ENCODE measurements around the gene ABTB2.
"Not testable (repeated sequence)": the region's sequence is repeated elsewhere in the genome, so short reads cannot be mapped to it uniquely, and the experiment has no call there.

Gene ABTB2

GRCh38 chr11:34266090-34266912 is 91.5 kb downstream of the ABTB2 start:
- DNase-seq (ENCODE audit: low read depth in 3 of 3, low spot score in 1 of 3) = no peak

GRCh38 chr11:34264303-34265110 is 93.3 kb downstream of the ABTB2 start:
- no peak for DNase-seq (ENCODE audit: low read depth in 3 of 3, low spot score in 1 of 3)

GRCh38 chr11:34263441-34264091 is 94.2 kb downstream of the ABTB2 start:
- no peak for DNase-seq (ENCODE audit: low read depth in 3 of 3, low spot score in 1 of 3)

GRCh38 chr11:34262531-34263081 is 95.2 kb downstream of the ABTB2 start:
- DNase-seq (ENCODE audit: low read depth in 3 of 3, low spot score in 1 of 3) = no peak

GRCh38 chr11:34261820-34262219 is 96.0 kb downstream of the ABTB2 start:
- DNase-seq (ENCODE audit: low read depth in 3 of 3, low spot score in 1 of 3) = no peak

GRCh38 chr11:34261095-34261494 is 96.7 kb downstream of the ABTB2 start:
- DNase-seq (ENCODE audit: low read depth in 3 of 3, low spot score in 1 of 3) = no peak

GRCh38 chr11:34260072-34260575 is 97.7 kb downstream of the ABTB2 start:
- no peak for DNase-seq (ENCODE audit: low read depth in 3 of 3, low spot score in 1 of 3)

GRCh38 chr11:34259087-34259486 is 98.7 kb downstream of the ABTB2 start:
- no peak for DNase-seq (ENCODE audit: low read depth in 3 of 3, low spot score in 1 of 3)

- no peak for DNase-seq (ENCODE audit: low read depth in 3 of 3, low spot score in 1 of 3)
Observed at GRCh38 chr11:34256626-34257025, 101.2 kb downstream of the ABTB2 start.

GRCh38 chr11:34256150-34256549 is 101.7 kb downstream of the ABTB2 start:
- DNase-seq (ENCODE audit: low read depth in 3 of 3, low spot score in 1 of 3) = no peak

- no peak for DNase-seq (ENCODE audit: low read depth in 3 of 3, low spot score in 1 of 3)
Observed at GRCh38 chr11:34255101-34255500, 102.7 kb downstream of the ABTB2 start.

GRCh38 chr11:34254011-34254410 is 103.8 kb downstream of the ABTB2 start:
- no peak for DNase-seq (ENCODE audit: low read depth in 3 of 3, low spot score in 1 of 3)

- DNase-seq (ENCODE audit: low read depth in 3 of 3, low spot score in 1 of 3) = no peak
Observed at GRCh38 chr11:34252651-34253050, 105.2 kb downstream of the ABTB2 start.

GRCh38 chr11:34252015-34252414 is 105.8 kb downstream of the ABTB2 start:
- no peak for DNase-seq (ENCODE audit: low read depth in 3 of 3, low spot score in 1 of 3)

- no peak for DNase-seq (ENCODE audit: low read depth in 3 of 3, low spot score in 1 of 3)
Observed at GRCh38 chr11:34251589-34251980, 106.2 kb downstream of the ABTB2 start.

- DNase-seq (ENCODE audit: low read depth in 3 of 3, low spot score in 1 of 3) = peak in 2 of 3 donors; percentile 38 to 41
Observed at GRCh38 chr11:34250732-34251588, 106.8 kb downstream of the ABTB2 start.

- no peak for DNase-seq (ENCODE audit: low read depth in 3 of 3, low spot score in 1 of 3)
Observed at GRCh38 chr11:34250211-34250610, 107.6 kb downstream of the ABTB2 start.

- DNase-seq (ENCODE audit: low read depth in 3 of 3, low spot score in 1 of 3) = no peak
Observed at GRCh38 chr11:34249439-34249838, 108.4 kb downstream of the ABTB2 start.

- not testable (repeated sequence) for DNase-seq (ENCODE audit: low read depth in 3 of 3, low spot score in 1 of 3)
Observed at GRCh38 chr11:34246511-34246910, 111.3 kb downstream of the ABTB2 start.

- DNase-seq (ENCODE audit: low read depth in 3 of 3, low spot score in 1 of 3) = no peak
Observed at GRCh38 chr11:34245041-34245440, 112.8 kb downstream of the ABTB2 start.

Measured in stimulated activated CD4-positive, alpha-beta T cell treated with anti-CD3 and anti-CD28 coated beads, TNF-alpha, amount 100 ng/mL, for 1 hour (primary cell).